ENCODE results near the gene HMGCL.

HMGCL gene

DNA sequence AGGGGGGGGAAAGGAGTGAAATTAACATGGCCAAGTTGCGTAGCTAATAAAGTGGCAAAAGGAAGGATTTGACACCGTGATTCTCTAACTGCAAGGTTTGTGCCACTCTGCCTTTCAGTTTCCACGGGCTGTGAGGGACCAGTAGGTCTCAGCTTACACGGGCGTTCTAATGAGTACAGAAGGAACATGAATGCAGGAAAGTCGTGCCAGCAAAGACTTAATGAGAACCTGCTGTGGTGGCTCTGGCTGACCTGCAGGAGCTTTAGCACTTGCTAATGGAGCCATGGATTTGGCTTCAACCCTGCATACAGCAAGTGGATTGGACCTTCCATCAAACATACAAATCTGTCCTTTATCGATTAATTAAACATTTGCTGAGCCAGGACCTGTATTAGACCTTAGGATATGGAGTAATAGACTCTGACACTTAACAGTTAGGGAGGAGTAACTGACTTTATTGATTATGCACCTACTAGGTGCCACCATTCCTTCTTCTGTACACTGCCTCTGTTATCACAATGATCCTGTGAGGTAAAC is 62.1 kb downstream of the HMGCL start:
- Histone ChIP-seq H3K4me2 (ENCODE audit: low read length) (no peak overlapping the region), H3F3A (ENCODE audit: insufficient read depth, low read length) (no peaks in the 10 kb centered on the region; the same call in 1 of the 2 replicates), H3K27ac (ENCODE audit: low read depth, low read length, poor library complexity, severe bottlenecking) (peak overlapping the region; percentile 22), H2AFZ (ENCODE audit: low read length) (no peak overlapping the region), H3K9me2 (ENCODE audit: low read depth, low read length) (no peaks in the 10 kb centered on the region), H3K9me3 (ENCODE audit: low read length) (no peaks in the 10 kb centered on the region), H3K79me2 (ENCODE audit: insufficient read depth, low read length) (no peaks in the 10 kb centered on the region), H3K36me3 (ENCODE audit: insufficient read depth, low read length) (peaks cover 79% of the 10 kb centered on the region), H4K20me1 (ENCODE audit: insufficient read depth, low read length) (no peaks in the 10 kb centered on the region), H3K27me3 (ENCODE audit: insufficient read depth, low read length) (no peaks in the 10 kb centered on the region), H3K4me1 (ENCODE audit: insufficient read depth, low read length, severe bottlenecking) (peaks cover 11% of the 10 kb centered on the region), H3K4me3 (ENCODE audit: low read depth, low read length, poor library complexity, severe bottlenecking) (no peak overlapping the region), H3K9ac (ENCODE audit: low read length) (no peak overlapping the region)
- TF ChIP-seq CTCF (IDR thresholded peaks at IDR 0.05; ENCODE audit: low read length): no peak
- TF ChIP-seq EZH2 (IDR thresholded peaks at IDR 0.05; ENCODE audit: borderline replicate concordance, low read length): no peak

DNA sequence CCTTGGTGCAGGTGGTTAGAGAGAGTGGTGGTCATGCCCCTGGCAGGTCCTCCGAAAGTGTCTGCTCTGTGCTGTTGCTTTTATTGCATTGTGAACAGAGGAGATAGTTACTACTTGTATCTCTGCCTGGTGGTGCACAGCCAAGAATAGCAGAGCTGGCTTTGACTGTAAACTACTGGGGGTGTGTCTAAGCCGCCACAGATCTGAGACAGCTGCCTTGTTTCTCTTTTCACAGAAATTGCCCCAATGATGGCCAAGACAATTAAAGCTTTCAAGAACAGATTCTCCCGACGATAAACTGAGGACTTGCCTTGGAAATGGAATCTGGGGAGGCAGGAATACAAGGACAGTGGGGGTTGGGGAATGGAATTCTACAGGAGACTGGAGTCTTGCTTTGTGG is 66.0 kb downstream of the HMGCL start:
- Histone ChIP-seq H3K79me2 (ENCODE audit: insufficient read depth, low read length) (no peaks in the 10 kb centered on the region), H3K4me1 (ENCODE audit: insufficient read depth, low read length, severe bottlenecking) (peaks cover 11% of the 10 kb centered on the region), H3K4me3 (ENCODE audit: low read depth, low read length, poor library complexity, severe bottlenecking) (no peak overlapping the region), H2AFZ (ENCODE audit: low read length) (no peak overlapping the region), H3K4me2 (ENCODE audit: low read length) (no peak overlapping the region), H3K9ac (ENCODE audit: low read length) (no peak overlapping the region), H3K27ac (ENCODE audit: low read depth, low read length, poor library complexity, severe bottlenecking) (no peak overlapping the region), H3K9me3 (ENCODE audit: low read length) (no peaks in the 10 kb centered on the region), H4K20me1 (ENCODE audit: insufficient read depth, low read length) (no peaks in the 10 kb centered on the region), H3F3A (ENCODE audit: insufficient read depth, low read length) (peaks cover 3% of the 10 kb centered on the region; the same call in 1 of the 2 replicates), H3K36me3 (ENCODE audit: insufficient read depth, low read length) (peaks cover 96% of the 10 kb centered on the region), H3K9me2 (ENCODE audit: low read depth, low read length) (no peaks in the 10 kb centered on the region), H3K27me3 (ENCODE audit: insufficient read depth, low read length) (no peaks in the 10 kb centered on the region)
- TF ChIP-seq EZH2 (IDR thresholded peaks at IDR 0.05; ENCODE audit: borderline replicate concordance, low read length): no peak
- no peak for TF ChIP-seq CTCF (IDR thresholded peaks at IDR 0.05; ENCODE audit: low read length)

DNA sequence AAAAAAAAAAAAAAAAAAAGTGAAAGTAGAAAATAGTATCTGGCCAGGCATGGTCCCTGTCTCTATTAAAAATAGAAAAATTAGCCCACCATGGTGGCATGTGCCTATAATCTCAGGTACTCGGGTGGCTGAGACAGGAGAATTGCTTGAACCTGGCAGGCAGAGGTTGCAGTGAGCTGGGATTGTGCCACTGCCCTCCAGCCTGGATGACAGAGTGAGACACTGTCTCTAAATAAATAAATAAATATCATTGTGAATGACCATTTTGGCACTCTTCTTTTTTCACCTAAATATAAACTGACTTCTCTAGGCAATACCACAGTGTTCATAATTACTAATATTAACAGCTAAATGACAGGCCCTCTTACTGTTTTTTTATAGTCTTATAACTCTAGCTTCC is 67.4 kb downstream of the HMGCL start:
- H3K36me3 ChIP-seq (ENCODE audit: insufficient read depth, low read length): peaks cover 97% of the 10 kb centered on the region
- no peak overlapping the region for H3K9ac ChIP-seq (ENCODE audit: low read length)
- H3K9me2 ChIP-seq (ENCODE audit: low read depth, low read length): no peaks in the 10 kb centered on the region

More for the DNA sequence above, 67.4 kb downstream of the HMGCL start:
- Histone ChIP-seq H3K27me3 (ENCODE audit: insufficient read depth, low read length) (no peaks in the 10 kb centered on the region), H3K9me3 (ENCODE audit: low read length) (no peaks in the 10 kb centered on the region), H4K20me1 (ENCODE audit: insufficient read depth, low read length) (no peaks in the 10 kb centered on the region), H3K27ac (ENCODE audit: low read depth, low read length, poor library complexity, severe bottlenecking) (no peak overlapping the region), H3K4me3 (ENCODE audit: low read depth, low read length, poor library complexity, severe bottlenecking) (no peak overlapping the region), H3K4me2 (ENCODE audit: low read length) (no peak overlapping the region), H3K79me2 (ENCODE audit: insufficient read depth, low read length) (no peaks in the 10 kb centered on the region), H3F3A (ENCODE audit: insufficient read depth, low read length) (peaks cover 3% of the 10 kb centered on the region; the same call in 1 of the 2 replicates), H2AFZ (ENCODE audit: low read length) (no peak overlapping the region), H3K4me1 (ENCODE audit: insufficient read depth, low read length, severe bottlenecking) (no peaks in the 10 kb centered on the region)
- no peak for TF ChIP-seq EZH2 (IDR thresholded peaks at IDR 0.05; ENCODE audit: borderline replicate concordance, low read length)
- no peak for TF ChIP-seq CTCF (IDR thresholded peaks at IDR 0.05; ENCODE audit: low read length)
